CD8-positive, alpha-beta memory T cell (primary cell): ENCODE data around the gene DLG5. TPM values are rescaled to one million over a fixed set of nuclear protein-coding genes. Genes with fewer than 3 reads are reported as not detected.
"Not testable (repeated sequence)": the region's sequence is repeated elsewhere in the genome, so short reads cannot be mapped to it uniquely, and the experiment has no call there.

Source experiments
- CTCF ChIA-PET: fragments of 350-600 bp; sonication (Branson Sonifier 250); formaldehyde crosslinking; loops from one replicate; lab custom pipeline; 2021; ENCODE audit warnings: antibody characterized with exemption; lab: Charles Lee
- POLR2A ChIA-PET: fragments of 350-600 bp; sonication (Branson Sonifier 250); formaldehyde crosslinking; loops from one replicate; lab custom pipeline; 2021; ENCODE audit warnings: antibody characterized with exemption; lab: Charles Lee
- DNase-seq, 5 donors: peaks; one replicate each; pipeline versions ENCODE4 v3.0.0 to v3.0.0-alpha.2; 2020 to 2022; ENCODE audit warnings: mixed read lengths in 1 of 5
- H3K27ac ChIP-seq: one replicate; pipeline ENCODE4 v1.7.0; 2013; ENCODE audit warnings: low read depth, mild to moderate bottlenecking, low read length, moderate library complexity
- H3K27me3 ChIP-seq: 2 replicates; pipeline ENCODE4 v1.7.0; 2013; ENCODE audit warnings: low read length, mild to moderate bottlenecking; ENCODE audit not compliant: insufficient read depth, poor library complexity, severe bottlenecking
- H3K36me3 ChIP-seq: 2 replicates; pipeline ENCODE4 v1.7.0; 2013; ENCODE audit warnings: mild to moderate bottlenecking, low read length, moderate library complexity; ENCODE audit not compliant: insufficient read depth
- H3K4me1 ChIP-seq: 2 replicates; pipeline ENCODE4 v1.7.0; 2013; ENCODE audit warnings: mild to moderate bottlenecking, low read length, moderate library complexity; ENCODE audit not compliant: insufficient read depth
- H3K4me3 ChIP-seq: 2 replicates; pipeline ENCODE4 v1.7.0; 2013; ENCODE audit warnings: mild to moderate bottlenecking, low read length
- H3K9me3 ChIP-seq: 2 replicates; pipeline ENCODE4 v1.7.0; 2013; ENCODE audit warnings: mild to moderate bottlenecking, low read length
- H3K27ac Mint-ChIP-seq, 8 donors: one replicate each; pipeline ENCODE4 v1.8.0; 2020 to 2021; ENCODE audit warnings: mixed read lengths in 8 of 8, mild to moderate bottlenecking in 6 of 8, inconsistent platforms in 3 of 8, moderate library complexity in 3 of 8
- H3K27me3 Mint-ChIP-seq, 2 donors: one replicate each; pipeline ENCODE4 v1.8.0; 2020 to 2021; ENCODE audit warnings: mixed read lengths in 2 of 2, mild to moderate bottlenecking in 1 of 2, moderate library complexity in 1 of 2
- H3K36me3 Mint-ChIP-seq, 3 donors: one replicate each; pipeline ENCODE4 v1.8.0; 2020 to 2021; ENCODE audit warnings: mixed read lengths in 3 of 3, inconsistent platforms in 1 of 3, mild to moderate bottlenecking in 1 of 3
- H3K4me1 Mint-ChIP-seq, 3 donors: one replicate each; pipeline ENCODE4 v1.8.0; 2020 to 2021; ENCODE audit warnings: mixed read lengths in 3 of 3, inconsistent platforms in 1 of 3, mild to moderate bottlenecking in 1 of 3
- H3K4me3 Mint-ChIP-seq, 7 donors: one replicate each; pipeline ENCODE4 v1.8.0; 2020 to 2021; ENCODE audit warnings: mixed read lengths in 7 of 7, mild to moderate bottlenecking in 6 of 7, moderate library complexity in 4 of 7, inconsistent platforms in 2 of 7
- H3K9me3 Mint-ChIP-seq, 5 donors: one replicate each; pipeline ENCODE4 v1.8.0; 2020 to 2022; ENCODE audit warnings: mixed read lengths in 5 of 5, mild to moderate bottlenecking in 3 of 5, moderate library complexity in 2 of 5, inconsistent platforms in 1 of 5
- polyA plus RNA-seq: library from polyadenylated mRNA; unstranded; fragments of 300-500 nt; fragmentation: Illumina TruSeq; gene quantifications from one replicate; pipeline ENCODE4 v1.2.3, GENCODE V29; 2021
- total RNA-seq, 2 experiments: library from RNA; stranded (reverse); gene quantifications; one replicate each; pipeline ENCODE4 v1.2.3, GENCODE V29; 2021

Gene DLG5
- total and polyA plus RNA-seq, 3 experiments from 2014 or later = 1.1 to 2.1 (median 1.7) TPM

DNA sequence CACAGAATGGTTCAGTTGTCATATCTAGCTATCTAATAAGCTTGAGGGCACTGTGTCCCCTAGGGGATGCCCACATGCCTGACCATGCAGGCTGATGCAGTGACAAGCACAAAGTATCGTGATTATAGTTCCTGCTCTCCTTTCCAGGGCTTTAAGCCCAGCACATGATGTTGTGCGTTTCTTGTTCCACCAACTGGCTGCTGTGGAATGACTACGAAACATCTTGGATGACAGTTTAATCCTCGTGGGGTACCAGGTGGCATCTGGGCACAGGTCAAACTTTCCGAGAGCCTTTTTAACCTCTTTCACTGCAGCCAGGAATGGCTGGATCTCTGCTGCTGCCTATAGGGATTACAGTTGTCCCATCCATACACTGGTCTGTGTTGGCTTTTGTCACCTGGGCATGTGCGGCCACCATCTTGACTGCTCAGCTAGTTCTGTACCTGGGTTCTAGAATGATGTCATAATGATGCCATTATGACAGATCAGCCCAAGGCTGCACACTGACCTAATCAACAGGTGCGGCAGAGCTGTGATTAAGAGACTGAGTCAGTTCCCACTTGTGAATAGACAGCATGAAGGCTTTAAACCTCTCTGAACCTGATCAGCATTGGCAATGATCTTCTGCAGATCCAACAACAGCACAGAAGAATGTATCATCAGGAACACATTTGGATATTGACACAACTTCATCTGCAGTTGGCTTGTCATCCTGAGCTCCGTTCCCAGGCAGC is 144.1 kb downstream of the DLG5 start:
- peaks cover 4 to 8% (median 6%) of the 10 kb centered on the region in 5 donors for H3K9me3 Mint-ChIP-seq
- Histone ChIP-seq H3K4me1 (no peaks in the 10 kb centered on the region), H3K4me3 (no peak overlapping the region), H3K27me3 (no peaks in the 10 kb centered on the region), H3K9me3 (no peaks in the 10 kb centered on the region), H3K27ac (no peak overlapping the region), H3K36me3 (no peaks in the 10 kb centered on the region)
- H3K27me3 Mint-ChIP-seq = peaks cover 0 to 5% of the 10 kb centered on the region in 2 donors
- peaks cover 0 to 19% (median 2%) of the 10 kb centered on the region in 3 donors for H3K36me3 Mint-ChIP-seq
- CTCF ChIA-PET = no interaction called here
- H3K27ac Mint-ChIP-seq = no peak overlapping the region
- no peaks in the 10 kb centered on the region for H3K4me1 Mint-ChIP-seq
- POLR2A ChIA-PET = no interaction called here
- DNase-seq = no peak
- H3K4me3 Mint-ChIP-seq = no peak overlapping the region

DNA sequence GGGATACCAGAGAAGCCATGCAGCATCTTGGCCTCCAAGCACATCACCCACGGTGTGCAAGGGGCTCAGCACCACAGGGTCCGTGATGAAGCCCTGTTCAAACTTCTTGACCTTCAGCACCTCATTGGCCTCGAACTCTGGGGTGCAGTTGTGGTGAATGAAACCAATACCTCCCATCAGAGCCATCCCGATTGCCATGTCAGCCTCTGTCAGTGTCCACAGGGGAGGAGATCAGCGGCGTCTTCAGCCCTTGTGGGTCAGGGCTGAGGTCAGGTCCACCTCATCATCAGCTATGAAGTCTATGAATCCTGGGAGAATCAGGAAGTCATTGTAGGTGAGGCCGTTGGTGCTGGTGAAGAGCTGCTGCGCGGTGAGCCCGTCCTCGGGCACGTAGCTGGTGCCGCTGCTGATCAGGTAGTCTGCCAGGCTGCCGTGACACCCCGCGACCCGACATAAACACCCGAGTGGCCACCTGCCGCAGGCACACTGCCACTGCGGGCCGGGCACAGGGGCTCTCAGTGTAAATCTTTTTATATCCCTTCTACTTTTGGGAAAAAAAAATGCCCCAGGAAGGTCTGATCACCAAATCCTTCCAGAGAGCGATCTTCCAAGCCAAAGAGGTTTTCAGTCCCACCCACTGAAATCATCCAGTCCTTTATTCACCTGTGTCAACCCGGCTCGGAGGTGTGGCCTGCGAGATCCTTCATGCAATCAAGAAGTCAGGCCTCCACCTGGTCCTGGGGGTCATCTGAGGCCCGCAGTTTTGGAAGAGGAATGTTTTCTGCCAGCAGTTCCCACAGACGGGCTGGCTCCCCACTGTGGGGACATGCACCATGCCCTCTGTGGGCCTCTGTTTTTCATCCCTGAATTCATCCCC is 144.9 kb downstream of the DLG5 start:
- Histone ChIP-seq H3K9me3 (no peaks in the 10 kb centered on the region), H3K4me1 (no peaks in the 10 kb centered on the region), H3K36me3 (no peaks in the 10 kb centered on the region), H3K27ac (no peak overlapping the region), H3K4me3 (no peak overlapping the region), H3K27me3 (no peaks in the 10 kb centered on the region)
- DNase-seq = no peak
- Mint-ChIP-seq H3K36me3 (peaks cover 0 to 23% (median 2%) of the 10 kb centered on the region in 3 donors), H3K9me3 (peaks cover 4 to 16% (median 12%) of the 10 kb centered on the region in 5 donors), H3K4me1 (no peaks in the 10 kb centered on the region), H3K27ac (no peak overlapping the region), H3K27me3 (peaks cover 0 to 5% of the 10 kb centered on the region in 2 donors), H3K4me3 (no peak overlapping the region)
- ChIA-PET CTCF (no interaction called here), POLR2A (no interaction called here)

- Mint-ChIP-seq H3K4me1 (no peaks in the 10 kb centered on the region), H3K4me3 (no peak overlapping the region), H3K27ac (no peak overlapping the region), H3K36me3 (peaks cover 0 to 30% (median 4%) of the 10 kb centered on the region in 3 donors), H3K27me3 (peaks cover 0 to 5% of the 10 kb centered on the region in 2 donors), H3K9me3 (peaks cover 12 to 26% (median 20%) of the 10 kb centered on the region in 5 donors)
- DNase-seq = no peak
- ChIA-PET POLR2A (no interaction called here), CTCF (no interaction called here)
- no peak overlapping the region for H3K27ac ChIP-seq
- H3K9me3 ChIP-seq = peaks cover 4% of the 10 kb centered on the region
- H3K36me3 ChIP-seq = no peaks in the 10 kb centered on the region
- H3K27me3 ChIP-seq = no peaks in the 10 kb centered on the region
- H3K4me3 ChIP-seq = no peak overlapping the region
- no peaks in the 10 kb centered on the region for H3K4me1 ChIP-seq
Measured at GRCh38 chr10:77780180-77780579, 146.4 kb downstream of the DLG5 start.

DNA sequence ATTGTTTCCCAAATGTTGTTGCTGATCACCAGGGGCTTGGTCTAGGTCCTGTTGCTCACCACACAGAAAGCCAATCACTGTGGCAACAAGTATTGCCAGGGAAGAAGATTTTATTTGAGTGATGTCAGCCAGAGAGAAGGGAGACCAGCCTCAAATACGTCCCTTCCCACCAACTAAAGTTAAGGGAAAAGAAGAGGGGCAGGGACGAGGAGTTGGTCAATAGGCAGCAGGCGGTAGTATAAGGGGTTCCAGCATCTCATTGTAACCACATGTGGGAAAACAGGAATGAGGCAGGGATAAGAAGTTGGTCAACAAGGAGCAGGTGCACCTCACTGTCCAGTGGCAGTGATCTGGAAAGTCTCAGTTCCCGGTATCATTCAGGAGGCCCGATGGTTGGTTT is 150.1 kb downstream of the DLG5 start:
- no peak overlapping the region for H3K27ac ChIP-seq
- H3K4me3 Mint-ChIP-seq = no peak overlapping the region
- H3K9me3 Mint-ChIP-seq = peaks cover 12 to 26% (median 20%) of the 10 kb centered on the region in 5 donors
- H3K27me3 Mint-ChIP-seq = peaks cover 0 to 7% of the 10 kb centered on the region in 2 donors
- no peak for DNase-seq
- no peaks in the 10 kb centered on the region for H3K4me1 ChIP-seq
- no peaks in the 10 kb centered on the region for H3K36me3 ChIP-seq
- ChIA-PET CTCF (no interaction called here), POLR2A (no interaction called here)
- H3K36me3 Mint-ChIP-seq = peaks cover 0 to 22% (median 4%) of the 10 kb centered on the region in 3 donors
- peaks cover 4 to 10% (median 7%) of the 10 kb centered on the region in 3 donors for H3K4me1 Mint-ChIP-seq
- peaks cover 4% of the 10 kb centered on the region for H3K9me3 ChIP-seq
- no peaks in the 10 kb centered on the region for H3K27me3 ChIP-seq
- H3K27ac Mint-ChIP-seq = no peak overlapping the region
- H3K4me3 ChIP-seq = no peak overlapping the region

DNA sequence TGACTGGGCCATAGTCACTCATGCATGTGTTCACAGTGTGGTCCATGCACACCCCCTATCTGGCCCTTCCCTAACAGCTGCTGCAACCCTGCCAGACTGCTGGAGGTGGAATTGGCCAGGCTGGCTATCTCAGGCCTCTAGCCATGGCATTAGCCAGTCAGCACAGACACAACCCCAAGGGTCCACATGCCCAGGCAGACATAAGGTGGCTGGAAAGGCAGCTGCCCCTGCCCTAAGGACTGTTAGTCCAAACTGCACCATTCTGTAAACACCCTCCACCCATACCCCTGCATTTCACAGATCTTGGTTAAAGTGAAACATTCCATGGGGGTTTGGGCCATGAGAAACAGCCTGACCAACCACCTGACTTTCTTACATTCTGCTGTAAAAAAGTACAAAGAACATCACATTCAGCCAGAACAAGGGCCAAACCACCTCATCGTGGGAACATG is 151.6 kb downstream of the DLG5 start:
- ChIA-PET POLR2A (no interaction called here), CTCF (no interaction called here)
- Histone ChIP-seq H3K36me3 (no peaks in the 10 kb centered on the region), H3K27me3 (no peaks in the 10 kb centered on the region), H3K4me3 (no peak overlapping the region), H3K4me1 (no peaks in the 10 kb centered on the region), H3K9me3 (peaks cover 4% of the 10 kb centered on the region), H3K27ac (no peak overlapping the region)
- H3K27me3 Mint-ChIP-seq = peaks cover 3 to 9% of the 10 kb centered on the region in 2 donors
- no peak for DNase-seq
- peaks cover 4 to 10% (median 7%) of the 10 kb centered on the region in 3 donors for H3K4me1 Mint-ChIP-seq
- H3K27ac Mint-ChIP-seq = no peak overlapping the region
- no peak overlapping the region for H3K4me3 Mint-ChIP-seq
- H3K9me3 Mint-ChIP-seq = peaks cover 12 to 26% (median 20%) of the 10 kb centered on the region in 5 donors
- H3K36me3 Mint-ChIP-seq = peaks cover 0 to 22% (median 4%) of the 10 kb centered on the region in 3 donors

DNA sequence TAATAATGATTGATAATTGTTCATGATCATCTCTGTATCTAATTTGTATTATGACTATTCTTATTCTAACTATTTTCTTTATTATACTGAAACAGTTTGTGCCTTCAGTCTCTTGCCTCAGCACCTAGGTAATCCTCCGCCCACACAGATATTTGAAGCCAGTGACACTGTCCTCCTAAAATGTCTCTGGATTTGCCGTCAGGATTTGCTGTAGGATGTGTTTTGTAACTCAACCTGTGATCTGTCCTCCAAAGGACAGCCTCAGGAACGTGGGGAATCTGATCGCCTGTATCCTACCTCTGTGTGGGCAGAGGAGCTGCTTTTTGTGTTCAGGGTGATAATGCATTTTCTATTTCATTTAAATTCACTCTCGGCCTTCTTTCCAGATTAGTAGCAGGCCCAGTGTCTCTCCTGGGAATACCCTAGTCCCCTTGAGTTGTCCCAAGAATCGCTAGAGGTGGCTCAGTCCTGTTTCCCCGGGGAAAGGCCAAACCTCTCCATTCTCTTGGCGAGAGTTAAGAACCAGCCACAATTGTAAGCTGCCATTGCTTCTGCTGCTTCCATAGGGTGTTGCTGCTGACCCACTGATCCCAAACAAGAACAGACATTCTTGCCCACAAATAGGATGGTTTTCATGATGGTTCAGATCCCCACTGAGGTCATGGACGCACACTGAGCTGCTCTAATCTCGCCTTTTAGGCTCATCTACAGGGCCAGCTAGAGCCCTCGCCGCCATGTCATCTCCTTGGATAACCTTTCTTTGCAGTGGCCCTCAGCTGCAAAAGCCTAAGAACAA is 152.7 kb downstream of the DLG5 start:
- H3K4me1 Mint-ChIP-seq = peaks cover 4 to 10% (median 7%) of the 10 kb centered on the region in 3 donors
- no peaks in the 10 kb centered on the region for H3K36me3 ChIP-seq
- no peak overlapping the region for H3K27ac Mint-ChIP-seq
- no peaks in the 10 kb centered on the region for H3K27me3 ChIP-seq
- DNase-seq = no peak
- H3K4me1 ChIP-seq = no peaks in the 10 kb centered on the region
- H3K9me3 Mint-ChIP-seq = peaks cover 12 to 26% (median 20%) of the 10 kb centered on the region in 5 donors
- H3K36me3 Mint-ChIP-seq = peaks cover 0 to 21% (median 4%) of the 10 kb centered on the region in 3 donors
- no peak overlapping the region for H3K4me3 ChIP-seq
- H3K9me3 ChIP-seq = peaks cover 4% of the 10 kb centered on the region
- ChIA-PET CTCF (no interaction called here), POLR2A (no interaction called here)
- H3K27ac ChIP-seq = no peak overlapping the region
- no peak overlapping the region for H3K4me3 Mint-ChIP-seq
- peaks cover 3 to 9% of the 10 kb centered on the region in 2 donors for H3K27me3 Mint-ChIP-seq

DNA sequence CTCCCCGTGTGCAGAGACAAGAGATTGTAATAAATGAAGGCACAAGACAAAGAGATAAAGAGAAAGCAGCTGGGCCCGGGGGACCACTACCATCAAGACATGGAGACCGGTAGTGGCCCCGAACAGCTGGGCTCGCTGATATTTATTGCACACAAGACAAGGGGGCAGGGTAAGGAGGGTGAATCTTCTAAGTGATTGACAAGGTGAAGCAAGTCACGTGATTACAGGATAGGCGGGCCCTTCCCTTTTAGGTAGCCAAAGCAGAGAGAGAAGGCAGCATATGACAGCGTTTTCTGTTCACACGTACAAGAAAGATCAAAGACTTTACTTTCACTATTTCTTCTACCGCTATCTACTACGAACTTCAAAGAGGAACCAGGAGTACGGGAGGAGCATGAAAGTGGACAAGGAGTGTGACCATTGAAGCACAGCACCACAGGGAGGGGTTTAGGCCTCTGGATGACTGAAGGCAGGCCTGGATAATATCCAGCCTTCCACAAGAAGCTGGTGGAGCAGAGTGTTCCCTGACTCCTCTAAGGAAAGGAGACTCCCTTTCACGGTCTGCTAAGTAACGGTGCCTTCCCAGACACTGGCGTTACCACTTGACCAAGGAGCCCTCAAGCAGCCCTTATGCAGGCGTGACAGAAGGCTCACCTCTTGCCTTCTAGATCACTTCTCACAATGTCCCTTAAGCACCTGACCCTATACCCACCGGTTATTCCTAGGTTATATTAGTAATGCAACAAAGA is 153.5 kb downstream of the DLG5 start:
- Mint-ChIP-seq H3K4me1 (peaks cover 4 to 10% (median 7%) of the 10 kb centered on the region in 3 donors), H3K9me3 (peaks cover 12 to 23% (median 18%) of the 10 kb centered on the region in 5 donors), H3K27ac (peak overlapping the region in 1 of 8 donors; percentile 47), H3K36me3 (peaks cover 0 to 16% (median 2%) of the 10 kb centered on the region in 3 donors)
- H3K4me1 ChIP-seq, H3K4me3 ChIP-seq, H3K4me3 Mint-ChIP-seq, H3K27me3 ChIP-seq, H3K9me3 ChIP-seq, H3K27ac ChIP-seq, H3K36me3 ChIP-seq, H3K27me3 Mint-ChIP-seq, POLR2A ChIA-PET, CTCF ChIA-PET, DNase-seq: not testable (repeated sequence)
